D721Med (cell line): Measurements from ENCODE around the gene HAUS3.

Source experiments
- DNase-seq: peaks from one replicate; pipeline ENCODE4 v3.0.0; 2011; ENCODE audit warnings: low spot score; ENCODE audit not compliant: insufficient read length
- FAIRE-seq: peaks from 2 replicates; lab custom pipeline; 2011; peaks lifted over from hg19 to GRCh38; lab: Jason Lieb, UNC
- TF ChIP-seq, protein P1 (sequence below): IDR thresholded peaks from 2 replicates; pipeline ENCODE4 v1.5.1; 2012; ENCODE audit warnings: mild to moderate bottlenecking, control low read depth; ENCODE audit not compliant: insufficient read depth; ENCODE audit errors: missing control alignments

The HAUS3 gene

GRCh38 chr4:2270341-2271165, 28.6 kb upstream of the HAUS3 start:
- TF ChIP-seq, protein P1, sequence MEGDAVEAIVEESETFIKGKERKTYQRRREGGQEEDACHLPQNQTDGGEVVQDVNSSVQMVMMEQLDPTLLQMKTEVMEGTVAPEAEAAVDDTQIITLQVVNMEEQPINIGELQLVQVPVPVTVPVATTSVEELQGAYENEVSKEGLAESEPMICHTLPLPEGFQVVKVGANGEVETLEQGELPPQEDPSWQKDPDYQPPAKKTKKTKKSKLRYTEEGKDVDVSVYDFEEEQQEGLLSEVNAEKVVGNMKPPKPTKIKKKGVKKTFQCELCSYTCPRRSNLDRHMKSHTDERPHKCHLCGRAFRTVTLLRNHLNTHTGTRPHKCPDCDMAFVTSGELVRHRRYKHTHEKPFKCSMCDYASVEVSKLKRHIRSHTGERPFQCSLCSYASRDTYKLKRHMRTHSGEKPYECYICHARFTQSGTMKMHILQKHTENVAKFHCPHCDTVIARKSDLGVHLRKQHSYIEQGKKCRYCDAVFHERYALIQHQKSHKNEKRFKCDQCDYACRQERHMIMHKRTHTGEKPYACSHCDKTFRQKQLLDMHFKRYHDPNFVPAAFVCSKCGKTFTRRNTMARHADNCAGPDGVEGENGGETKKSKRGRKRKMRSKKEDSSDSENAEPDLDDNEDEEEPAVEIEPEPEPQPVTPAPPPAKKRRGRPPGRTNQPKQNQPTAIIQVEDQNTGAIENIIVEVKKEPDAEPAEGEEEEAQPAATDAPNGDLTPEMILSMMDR = no peak
- FAIRE-seq (no peak), DNase-seq (no peak)

- DNase-seq (no peak), FAIRE-seq (no peak)
- TF ChIP-seq, protein P1 = no peak
Measured at GRCh38 chr4:2269618-2270163, 27.8 kb upstream of the HAUS3 start.

- TF ChIP-seq, protein P1 = no peak
- DNase-seq = no peak
- no peak for FAIRE-seq
Measured at GRCh38 chr4:2269206-2269531, 27.2 kb upstream of the HAUS3 start.

DNA sequence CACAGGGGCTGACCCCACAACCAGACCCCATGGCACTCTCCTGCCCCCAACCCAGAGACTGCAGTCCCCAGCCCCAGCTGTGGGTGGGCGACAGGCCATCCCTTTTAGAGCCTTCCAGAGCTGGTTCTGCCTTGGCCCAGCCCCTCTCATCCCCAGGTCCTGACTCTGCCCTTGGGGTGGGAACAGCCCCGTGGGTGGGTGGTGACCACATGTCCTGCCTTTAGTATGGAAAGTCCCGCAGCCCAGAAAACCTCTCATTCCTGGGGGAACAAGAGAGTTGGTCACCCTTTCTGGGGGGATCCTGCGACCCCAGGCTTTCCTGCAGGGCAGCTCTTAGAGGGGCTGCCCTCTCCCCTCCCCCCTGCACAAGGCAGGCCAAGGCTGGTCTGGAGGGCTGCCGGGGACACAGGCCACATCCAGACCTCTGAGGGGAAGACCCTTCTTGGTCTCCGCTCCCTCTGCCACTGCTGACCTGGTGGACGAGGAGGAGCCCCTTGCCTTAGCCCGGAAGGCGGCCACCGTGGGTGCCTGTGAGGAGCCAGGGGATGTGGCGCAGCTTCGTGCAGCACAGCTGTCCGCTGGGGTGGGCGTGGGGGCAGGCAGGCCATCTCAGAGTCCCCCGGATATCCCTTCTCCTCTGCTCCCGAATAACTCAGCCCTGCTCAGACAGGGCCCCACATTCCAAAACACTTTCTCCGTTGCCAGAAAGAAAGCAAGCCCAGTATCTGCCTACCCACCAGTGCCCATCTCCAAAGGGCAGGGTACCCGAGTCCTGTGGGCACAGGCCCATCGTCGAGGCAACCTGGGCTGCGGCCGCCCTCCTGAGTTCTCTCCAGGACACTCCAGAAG, 26.7 kb upstream of the HAUS3 start:
- no peak for DNase-seq
- TF ChIP-seq, protein P1 = no peak
- FAIRE-seq = no peak

GRCh38 chr4:2267841-2268240, 25.9 kb upstream of the HAUS3 start:
- DNase-seq = no peak
- TF ChIP-seq, protein P1 = no peak
- no peak for FAIRE-seq

- DNase-seq (no peak), FAIRE-seq (no peak)
- TF ChIP-seq, protein P1 = no peak
Measured at GRCh38 chr4:2267320-2267811, 25.4 kb upstream of the HAUS3 start.
